Hindlimb muscle (tissue), 1 donor: ENCODE data around the gene PIR. TPM values are rescaled to one million over a fixed set of nuclear protein-coding genes. Genes with fewer than 3 reads are reported as not detected.

Experiments
- DNase-seq: peaks from one replicate; pipeline ENCODE4 v3.0.0-alpha.2; 2013
- polyA plus RNA-seq: library from polyadenylated mRNA; unstranded; fragments of 120-200 nt; gene quantifications from one replicate; pipeline ENCODE4 v1.2.1, GENCODE V29; 2013; ENCODE audit not compliant: insufficient read length

Gene PIR
- polyA plus RNA-seq, 1 donor: 3.2 TPM

- no peak for DNase-seq
Observed at GRCh38 chrX:15344106-15344505, 149.0 kb downstream of the PIR start.

DNA sequence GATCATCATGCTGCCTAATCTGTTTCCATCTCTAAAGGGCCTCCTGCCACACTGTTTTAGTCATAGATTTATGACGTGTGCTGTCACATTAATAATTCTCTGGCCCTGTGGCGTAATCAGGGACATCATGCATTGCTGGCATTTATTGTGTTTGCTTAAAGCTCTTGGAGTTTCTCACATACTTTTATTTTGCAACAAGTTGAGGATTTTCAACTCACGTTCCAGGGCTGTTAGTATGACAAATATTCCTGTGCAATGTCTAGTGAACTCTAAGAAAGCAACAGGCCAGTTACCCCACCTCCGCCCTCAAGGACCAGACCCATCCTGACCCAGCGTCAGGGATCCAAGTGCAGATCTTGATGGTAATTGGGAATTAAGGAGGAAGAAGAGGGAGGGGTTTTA is 150.1 kb downstream of the PIR start:
- no peak for DNase-seq

- DNase-seq: no peak
Observed at GRCh38 chrX:15340867-15341266, 152.3 kb downstream of the PIR start.

DNA sequence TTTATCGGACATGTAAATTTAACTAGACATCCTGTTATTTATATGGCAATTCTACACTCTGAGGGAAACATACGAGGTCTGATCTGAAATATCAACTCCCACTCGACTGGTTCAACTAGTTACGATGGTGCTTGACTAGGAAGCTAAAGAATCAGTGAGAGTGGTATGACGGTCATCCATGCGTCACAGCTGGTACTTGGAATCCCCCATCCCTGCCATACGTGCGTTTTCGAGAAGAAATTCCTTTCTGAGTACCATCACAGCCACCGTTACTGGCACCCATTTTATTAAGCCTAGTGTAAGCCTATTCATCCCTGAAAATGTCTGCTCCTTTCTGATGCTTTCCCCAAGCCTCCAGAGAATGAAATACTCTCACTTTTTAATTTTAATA is 157.1 kb downstream of the PIR start:
- DNase-seq: peak; percentile 19

DNA sequence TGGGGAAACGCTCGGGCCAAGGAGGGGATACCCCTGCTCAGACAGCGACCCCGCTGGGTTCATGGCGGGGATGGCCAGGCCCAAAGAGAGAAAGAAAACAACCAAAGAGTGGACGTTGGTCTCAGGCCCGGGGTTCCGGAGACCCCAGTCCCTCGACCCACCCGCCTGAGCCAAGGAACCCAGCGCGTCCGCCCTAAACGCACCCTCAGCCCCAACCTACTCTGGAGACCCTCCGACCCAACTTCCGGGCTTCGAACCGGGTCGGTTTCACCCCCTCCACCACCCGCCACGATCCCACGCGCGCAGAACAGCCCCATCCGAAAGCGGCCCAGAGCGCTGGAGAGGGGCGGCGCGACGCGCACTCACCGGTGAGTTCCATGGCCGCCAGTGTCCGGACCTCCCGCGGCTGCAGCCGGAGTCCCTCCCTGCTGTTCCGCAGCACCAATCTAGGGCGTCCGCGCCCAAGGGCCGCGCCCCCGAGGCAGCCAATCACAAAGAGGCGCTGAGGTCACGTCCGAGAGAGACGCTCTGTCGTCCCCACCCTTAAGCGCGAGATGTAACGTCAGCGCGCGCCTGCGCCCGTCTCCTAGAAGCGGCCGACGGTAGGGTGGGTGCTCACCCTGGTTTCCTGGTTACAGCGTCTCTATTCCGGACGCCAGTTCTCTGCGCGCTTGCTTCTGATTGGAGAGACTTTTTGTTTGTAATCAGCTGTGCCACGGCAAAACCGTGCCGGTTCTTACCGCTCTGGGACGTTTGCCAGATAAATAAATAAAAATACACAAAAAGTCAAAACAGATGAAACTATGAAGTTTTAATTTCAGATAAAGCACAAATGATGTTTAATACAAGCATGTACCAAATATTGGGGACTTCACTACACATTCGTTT is 157.8 kb downstream of the PIR start, which contains the start of gene PIGA:
TSS of gene PIGA (minus strand) at position 389 of the 888 bp plus-strand sequence. CDS start 3,593 bp downstream, outside the sequence.
- DNase-seq: peak; percentile 95

Other genes with a start within 250 kb of the PIR start
- 3.5 TPM for gene ASB9, start 223.2 kb downstream of the PIR start, polyA plus RNA-seq
- 14.3 TPM for gene ASB11, start 177.7 kb downstream of the PIR start, polyA plus RNA-seq
- gene PIGA, start 157.8 kb downstream of the PIR start, polyA plus RNA-seq: 6.5 TPM
- gene VEGFD, start 108.9 kb downstream of the PIR start, polyA plus RNA-seq: 1.5 TPM
- gene BMX, start 7.5 kb upstream of the PIR start, polyA plus RNA-seq: 2.3 TPM
- gene ACE2, start 107.6 kb upstream of the PIR start, polyA plus RNA-seq: not detected
- gene CLTRN, start 171.5 kb upstream of the PIR start, polyA plus RNA-seq: 0.83 TPM
- gene CA5B, start 244.9 kb upstream of the PIR start, polyA plus RNA-seq: 4.0 TPM